B cell (primary cell): ENCODE measurements around the gene SDC4. TPM values are rescaled to one million over a fixed set of nuclear protein-coding genes. Genes with fewer than 3 reads are reported as not detected.

Source experiments
- ATAC-seq: fragments of 200-7000 bp; cut with Tn5 transposase; one replicate; pipeline ENCODE4 v1.10.0; 2021; ENCODE audit warnings: low read depth, mild to moderate bottlenecking, moderate number of reproducible peaks, moderate library complexity
- CTCF ChIA-PET: fragments of 350-600 bp; sonication (Branson Sonifier 250); formaldehyde crosslinking; loops from one replicate; lab custom pipeline; 2021; ENCODE audit warnings: antibody characterized with exemption, inconsistent platforms; lab: Charles Lee
- POLR2A ChIA-PET: fragments of 350-600 bp; sonication (Branson Sonifier 250); formaldehyde crosslinking; loops from one replicate; lab custom pipeline; 2021; ENCODE audit warnings: antibody characterized with exemption; lab: Charles Lee
- DNase-seq: peaks from one replicate; pipeline ENCODE4 v3.0.0; 2013
- H2AFZ ChIP-seq: 2 replicates; pipeline ENCODE4 v1.6.1; 2012; ENCODE audit warnings: mild to moderate bottlenecking, low read depth, low read length; ENCODE audit not compliant: insufficient read depth, poor library complexity, severe bottlenecking
- H3K27ac ChIP-seq, 2 donors: 1 replicate in 1 of 2; 2 replicates in 1 of 2; pipeline ENCODE4 v1.5.1; 2012 to 2013; ENCODE audit warnings: low read length in 2 of 2, mild to moderate bottlenecking in 2 of 2, moderate library complexity in 1 of 2
- H3K27me3 ChIP-seq, 4 experiments: fragments of 200-600 bp in 1 of 4; sonication (generic) in 1 of 4; replicated peaks in 1 of 4; 1 replicate in 2 of 4; 2 replicates in 2 of 4; pipeline versions ENCODE4 v1.6.1 to v1.7.0; 2013 to 2016; ENCODE audit warnings: low read length in 3 of 4, mild to moderate bottlenecking in 2 of 4, mixed read lengths in 1 of 4, moderate library complexity in 1 of 4; ENCODE audit not compliant: insufficient read depth in 4 of 4, control insufficient read depth in 3 of 4; ENCODE audit errors: control extremely low read depth in 1 of 4
- H3K36me3 ChIP-seq, 2 experiments: replicated peaks in 1 of 2; 1 replicate in 1 of 2; 2 replicates in 1 of 2; pipeline versions ENCODE4 v1.6.1 to v1.7.1; 2013; ENCODE audit warnings: low read length in 1 of 2; ENCODE audit not compliant: insufficient read depth in 2 of 2, control insufficient read depth in 1 of 2; ENCODE audit errors: control extremely low read depth in 1 of 2, extremely low read depth in 1 of 2
- H3K4me1 ChIP-seq, 2 donors: fragments of 200-600 bp in 1 of 2; sonication (generic) in 1 of 2; 1 replicate in 1 of 2; 2 replicates in 1 of 2; pipeline versions ENCODE4 v1.5.1 to v1.6.1; 2013 to 2017; ENCODE audit warnings: low read length in 2 of 2; ENCODE audit not compliant: control insufficient read depth in 2 of 2, insufficient read depth in 2 of 2
- H3K4me2 ChIP-seq: replicated peaks from 2 replicates; pipeline ENCODE3; 2012; ENCODE audit warnings: mild to moderate bottlenecking, low read depth, low read length; ENCODE audit not compliant: poor library complexity, severe bottlenecking
- H3K4me3 ChIP-seq, 5 experiments: fragments of 200-600 bp in 1 of 5; sonication (generic) in 1 of 5; 1 replicate in 3 of 5; 2 replicates in 2 of 5; pipeline versions ENCODE4 v1.5.1 to v1.7.0; 2011 to 2016; ENCODE audit warnings: low read length in 4 of 5, mild to moderate bottlenecking in 4 of 5, low read depth in 2 of 5, control low read depth in 1 of 5, moderate library complexity in 1 of 5; ENCODE audit not compliant: insufficient read depth in 1 of 5; ENCODE audit errors: control extremely low read depth in 1 of 5, extremely low read depth in 1 of 5
- H3K79me2 ChIP-seq: fragments of 200-600 bp; sonication (generic); one replicate; pipeline ENCODE4 v1.6.0; 2016; ENCODE audit warnings: low read length; ENCODE audit not compliant: control insufficient read depth, insufficient read depth
- H3K9ac ChIP-seq: fragments of 200-600 bp; sonication (generic); 2 replicates; pipeline ENCODE4 v1.6.1; 2017; ENCODE audit warnings: mild to moderate bottlenecking, low read length, moderate library complexity
- H3K9me3 ChIP-seq, 3 donors: one replicate each; pipeline versions ENCODE4 v1.6.1 to v1.7.1; 2013; ENCODE audit warnings: low read length in 2 of 3; ENCODE audit not compliant: control insufficient read depth in 2 of 3, insufficient read depth in 1 of 3; ENCODE audit errors: control extremely low read depth in 1 of 3
- H4K20me1 ChIP-seq: 2 replicates; pipeline ENCODE4 v1.6.0; 2012; ENCODE audit warnings: mild to moderate bottlenecking, low read length; ENCODE audit not compliant: insufficient read depth, control insufficient read depth, poor library complexity, severe bottlenecking
- H3K27ac Mint-ChIP-seq: one replicate; pipeline ENCODE4 v1.8.0; 2021; ENCODE audit warnings: mixed read lengths
- H3K27me3 Mint-ChIP-seq: one replicate; pipeline ENCODE4 v1.8.0; 2021; ENCODE audit warnings: mixed read lengths
- H3K4me1 Mint-ChIP-seq: one replicate; pipeline ENCODE4 v1.8.0; 2021; ENCODE audit warnings: mixed read lengths
- H3K4me3 Mint-ChIP-seq: one replicate; pipeline ENCODE4 v1.8.0; 2021; ENCODE audit warnings: mixed read lengths
- H3K9me3 Mint-ChIP-seq: one replicate; pipeline ENCODE4 v1.8.0; 2022; ENCODE audit warnings: mixed read lengths; ENCODE audit not compliant: insufficient read depth
- EZH2 ChIP-seq: IDR thresholded peaks from 2 replicates; pipeline ENCODE4 v1.6.1; 2012; ENCODE audit warnings: borderline replicate concordance, low read depth, mild to moderate bottlenecking, moderate library complexity, low read length; ENCODE audit not compliant: insufficient read depth, poor library complexity, severe bottlenecking
- WGBS: methylation state at CpG from one replicate; pipeline ENCODE4 v1.1.5; 2013; ENCODE audit warnings: missing lambda C conversion rate; ENCODE audit not compliant: insufficient coverage; 5-methylcytosine and 5-hydroxymethylcytosine counted together
- intact Hi-C: fragments of 100-400 bp; cut with micrococcal nuclease; formaldehyde crosslinking; loops from one replicate; pipeline ENCODE4 v1.10.0; 2022
- polyA plus RNA-seq: library from polyadenylated mRNA; depleted of rRNA; stranded (reverse); fragments of >200 nt; gene quantifications from 2 replicates; pipeline ENCODE4 v1.2.3, GENCODE V29; 2012
- total RNA-seq, 2 donors: library from RNA; stranded (reverse); fragments of 120-200 nt in 1 of 2; gene quantifications; 1 replicate in 1 of 2; 2 replicates in 1 of 2; pipeline versions ENCODE4 v1.2.3 to v1.2.4, GENCODE V29; 2013 to 2022
- TF ChIP-seq, protein P1 (sequence below): fragments of 200-600 bp; IDR thresholded peaks from one replicate; pipeline ENCODE4 v1.8.0; 2022; ENCODE audit warnings: antibody characterized with exemption, mild to moderate bottlenecking

Gene SDC4
- total and polyA plus RNA-seq, 2 donors (not counting 1 experiment from before 2014, with no cell fraction given), result 0.04 TPM; not detected in 1

GRCh38 chr20:45359069-45359405, 10.8 kb upstream of the SDC4 start:
- Histone ChIP-seq H3K4me1 (peaks cover 9 to 11% of the 10 kb centered on the region in 2 donors), H4K20me1 (peaks cover 7% of the 10 kb centered on the region), H2AFZ (no peak overlapping the region), H3K79me2 (peaks cover 11% of the 10 kb centered on the region), H3K9ac (no peak overlapping the region), H3K9me3 (no peaks in the 10 kb centered on the region), H3K4me2 (no peak overlapping the region), H3K4me3 (no peak overlapping the region), H3K27ac (no peak overlapping the region), H3K36me3 (no peaks in the 10 kb centered on the region), H3K27me3 (peaks cover 0 to 5% (median 0%) of the 10 kb centered on the region in 4 experiments)
- TF ChIP-seq, protein P1, sequence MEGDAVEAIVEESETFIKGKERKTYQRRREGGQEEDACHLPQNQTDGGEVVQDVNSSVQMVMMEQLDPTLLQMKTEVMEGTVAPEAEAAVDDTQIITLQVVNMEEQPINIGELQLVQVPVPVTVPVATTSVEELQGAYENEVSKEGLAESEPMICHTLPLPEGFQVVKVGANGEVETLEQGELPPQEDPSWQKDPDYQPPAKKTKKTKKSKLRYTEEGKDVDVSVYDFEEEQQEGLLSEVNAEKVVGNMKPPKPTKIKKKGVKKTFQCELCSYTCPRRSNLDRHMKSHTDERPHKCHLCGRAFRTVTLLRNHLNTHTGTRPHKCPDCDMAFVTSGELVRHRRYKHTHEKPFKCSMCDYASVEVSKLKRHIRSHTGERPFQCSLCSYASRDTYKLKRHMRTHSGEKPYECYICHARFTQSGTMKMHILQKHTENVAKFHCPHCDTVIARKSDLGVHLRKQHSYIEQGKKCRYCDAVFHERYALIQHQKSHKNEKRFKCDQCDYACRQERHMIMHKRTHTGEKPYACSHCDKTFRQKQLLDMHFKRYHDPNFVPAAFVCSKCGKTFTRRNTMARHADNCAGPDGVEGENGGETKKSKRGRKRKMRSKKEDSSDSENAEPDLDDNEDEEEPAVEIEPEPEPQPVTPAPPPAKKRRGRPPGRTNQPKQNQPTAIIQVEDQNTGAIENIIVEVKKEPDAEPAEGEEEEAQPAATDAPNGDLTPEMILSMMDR, result no peak
- no peak for TF ChIP-seq EZH2
- no peaks in the 10 kb centered on the region for H3K9me3 Mint-ChIP-seq
- no peak overlapping the region for H3K27ac Mint-ChIP-seq
- no peak for DNase-seq
- H3K4me1 Mint-ChIP-seq, result peaks cover 16% of the 10 kb centered on the region
- ChIA-PET POLR2A (no interaction called here), CTCF (interaction anchor here (0.8 to 20.6 kb wide), 6 partner anchors 15 to 412 kb away, joined by 3 to 814 read pairs (median 46); partner anchors contain the start of genes PIGT and TP53TG5)
- H3K27me3 Mint-ChIP-seq, result no peaks in the 10 kb centered on the region
- H3K4me3 Mint-ChIP-seq, result no peak overlapping the region
- no peak for ATAC-seq
- intact Hi-C loops, result no loop called here
- WGBS, result 97% methylated on average over 3 of the region's 7 CpGs

- CTCF ChIA-PET, result interaction anchor here (0.9 to 20.6 kb wide), 5 partner anchors 16 to 412 kb away, joined by 3 to 814 read pairs (median 79); partner anchors contain the start of gene TP53TG5
- Mint-ChIP-seq H3K27ac (no peak overlapping the region), H3K4me1 (peaks cover 11% of the 10 kb centered on the region), H3K27me3 (no peaks in the 10 kb centered on the region), H3K9me3 (no peaks in the 10 kb centered on the region), H3K4me3 (no peak overlapping the region)
- Histone ChIP-seq H3K4me3 (no peak overlapping the region), H3K36me3 (no peaks in the 10 kb centered on the region), H3K4me2 (no peak overlapping the region), H4K20me1 (peaks cover 1% of the 10 kb centered on the region), H2AFZ (no peak overlapping the region), H3K27me3 (peaks cover 0 to 5% (median 0%) of the 10 kb centered on the region in 4 experiments), H3K9me3 (no peaks in the 10 kb centered on the region), H3K4me1 (peaks cover 3 to 5% of the 10 kb centered on the region in 2 donors), H3K9ac (no peak overlapping the region), H3K27ac (no peak overlapping the region), H3K79me2 (peaks cover 6% of the 10 kb centered on the region)
- 51% methylated on average over 7 of the region's 10 CpGs for WGBS
- TF ChIP-seq, protein P1, result no peak
- TF ChIP-seq EZH2, result no peak
- intact Hi-C loops, result no loop called here
- no peak for ATAC-seq
- POLR2A ChIA-PET, result no interaction called here
- DNase-seq, result no peak
These were observed 10.3 kb upstream of the SDC4 start for GRCh38 chr20:45358282-45359068.
